GM19328 (cell line): ENCODE measurements around the gene LMBR1L.

Experiments
- ATAC-seq: cut with Tn5 transposase; IDR thresholded peaks from one replicate; pipeline ENCODE4 v1.9.1; 2021; ENCODE audit warnings: mild to moderate bottlenecking, moderate library complexity; ENCODE audit not compliant: unreplicated experiment

The LMBR1L gene

DNA sequence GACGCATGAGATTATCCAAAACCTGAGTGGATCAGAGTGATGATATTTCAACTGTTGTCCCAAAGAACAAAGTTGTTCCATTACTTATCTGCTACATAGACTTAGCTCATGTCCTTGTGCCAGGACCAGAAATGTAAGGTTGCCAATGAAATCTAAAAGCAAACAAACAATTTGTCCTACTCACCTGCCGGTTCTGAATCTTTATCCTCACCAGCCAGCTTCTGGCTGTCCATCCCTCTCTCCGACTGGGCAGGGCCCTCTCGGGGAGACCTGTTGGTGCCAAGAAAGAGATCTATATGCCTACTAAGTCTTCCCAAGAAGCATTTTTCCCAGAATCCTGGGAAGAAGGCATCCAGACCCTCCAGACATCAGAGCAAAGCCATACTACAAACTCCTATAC lies 55.6 kb downstream of the LMBR1L start:
- no peak for ATAC-seq

- no peak for ATAC-seq
These were observed 56.1 kb downstream of the LMBR1L start for GRCh38 chr12:49054524-49054923.

- ATAC-seq = no peak
These were observed 56.6 kb downstream of the LMBR1L start for GRCh38 chr12:49054096-49054495.

GRCh38 chr12:49052451-49053208 lies 58.0 kb downstream of the LMBR1L start:
- no peak for ATAC-seq

- ATAC-seq = no peak
These were observed 58.7 kb downstream of the LMBR1L start for GRCh38 chr12:49051777-49052438.

DNA sequence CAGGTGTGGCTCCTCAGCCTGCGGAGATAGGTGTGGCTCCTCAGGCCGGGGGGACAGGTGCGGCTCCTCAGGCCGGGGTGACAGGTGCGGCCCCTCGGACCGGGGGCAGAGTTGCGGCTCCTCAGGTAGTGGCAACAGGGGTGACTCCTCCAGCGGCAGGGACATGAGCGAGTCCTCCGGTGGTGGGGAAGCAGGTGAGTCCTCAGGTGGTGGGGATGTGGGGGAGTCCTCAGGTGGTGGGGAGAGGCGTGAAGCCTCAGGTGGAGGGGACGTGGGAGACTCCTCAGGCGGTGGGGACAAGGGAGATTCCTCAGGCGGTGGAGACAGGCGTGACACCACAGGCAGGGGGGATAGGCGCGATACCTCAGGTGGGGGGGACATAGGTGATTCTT lies 59.3 kb downstream of the LMBR1L start:
- no peak for ATAC-seq

DNA sequence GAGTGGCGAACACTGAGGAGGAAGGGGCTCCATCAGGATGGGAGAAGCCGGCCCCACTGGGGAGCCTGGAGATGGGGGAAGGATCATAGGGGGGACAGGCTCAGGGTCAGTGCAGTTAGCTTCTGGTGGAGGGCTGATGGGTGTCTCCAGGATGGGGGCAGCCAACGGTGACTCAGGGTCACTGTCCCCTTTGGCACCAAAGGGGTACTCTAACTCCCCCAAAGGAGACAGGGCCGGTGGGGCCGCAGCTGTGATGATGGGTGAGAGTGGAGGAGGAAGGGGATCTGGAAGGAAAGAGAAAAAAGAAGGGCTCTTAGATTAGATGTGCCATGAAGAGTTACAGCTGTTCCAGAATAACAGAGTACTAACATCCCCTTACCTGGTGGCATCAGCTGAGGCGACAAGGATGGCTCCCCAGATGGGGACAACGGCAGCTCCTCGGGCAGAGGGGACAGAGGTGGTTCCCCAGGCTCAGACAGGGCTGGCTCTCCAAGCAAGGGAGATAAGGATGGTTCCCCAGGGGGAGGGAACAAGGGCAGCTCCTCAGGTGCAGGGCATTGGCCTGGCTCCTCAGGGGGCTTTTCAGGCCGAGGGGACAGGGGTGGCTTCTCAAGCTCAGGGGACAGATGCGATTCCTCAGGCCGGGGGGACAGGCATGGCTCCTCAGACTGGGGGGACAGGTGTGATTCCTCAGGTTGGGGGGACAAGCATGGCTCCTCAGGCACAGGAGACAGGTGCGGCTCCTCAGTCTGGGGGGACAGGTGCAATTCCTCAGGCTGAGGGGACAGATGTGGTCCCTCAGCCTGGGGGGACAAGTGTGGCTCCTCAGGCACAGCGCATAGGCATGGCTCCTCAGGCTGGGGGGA lies 59.9 kb downstream of the LMBR1L start:
- no peak for ATAC-seq

- no peak for ATAC-seq
These were observed 61.0 kb downstream of the LMBR1L start for GRCh38 chr12:49049566-49050224.

DNA sequence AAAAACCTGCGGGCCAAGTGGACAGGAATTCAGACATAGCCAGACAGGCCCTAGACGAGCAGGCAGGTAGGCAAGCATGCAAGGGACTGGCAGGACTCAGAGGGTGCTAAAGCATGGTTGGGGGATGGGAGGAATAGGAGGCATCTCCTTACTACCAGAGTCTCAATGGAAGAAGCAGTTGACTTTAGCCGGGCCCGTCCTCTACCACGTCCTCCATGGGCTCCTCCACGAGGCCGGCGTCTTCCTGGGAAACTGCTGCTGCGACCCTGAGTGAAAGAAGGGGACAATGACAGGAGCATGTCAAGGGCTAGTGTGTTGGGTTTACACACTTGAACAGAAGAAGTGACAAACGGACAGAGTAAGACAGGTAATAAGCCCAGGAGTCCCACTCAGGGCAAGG lies 61.7 kb downstream of the LMBR1L start:
- ATAC-seq = no peak
